Measurements from ENCODE around the gene PRDM16.
"Not testable (repeated sequence)": the region's sequence is repeated elsewhere in the genome, so short reads cannot be mapped to it uniquely, and the experiment has no call there.

Gene PRDM16

DNA sequence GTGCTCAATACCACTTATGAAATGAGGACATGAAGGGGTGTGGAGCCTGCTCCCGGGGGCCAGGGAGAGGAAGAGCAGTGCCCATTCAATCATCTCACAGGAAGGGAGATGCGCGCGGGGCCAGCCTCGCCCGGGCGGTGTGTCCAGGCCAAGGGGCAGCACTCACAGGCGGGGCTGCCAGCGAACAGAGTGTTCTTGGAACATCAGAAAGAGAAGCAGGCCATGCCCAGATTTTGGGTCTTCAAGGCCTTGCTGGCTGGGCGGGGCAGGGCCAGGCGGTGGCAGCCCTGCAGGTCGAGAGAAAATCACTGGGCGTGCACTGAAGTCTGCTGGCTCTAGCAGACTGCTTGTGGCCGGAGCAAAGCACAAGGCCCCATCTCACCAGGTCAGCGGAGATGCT, 168.6 kb downstream of the PRDM16 start:
- TF ChIP-seq, protein P1, sequence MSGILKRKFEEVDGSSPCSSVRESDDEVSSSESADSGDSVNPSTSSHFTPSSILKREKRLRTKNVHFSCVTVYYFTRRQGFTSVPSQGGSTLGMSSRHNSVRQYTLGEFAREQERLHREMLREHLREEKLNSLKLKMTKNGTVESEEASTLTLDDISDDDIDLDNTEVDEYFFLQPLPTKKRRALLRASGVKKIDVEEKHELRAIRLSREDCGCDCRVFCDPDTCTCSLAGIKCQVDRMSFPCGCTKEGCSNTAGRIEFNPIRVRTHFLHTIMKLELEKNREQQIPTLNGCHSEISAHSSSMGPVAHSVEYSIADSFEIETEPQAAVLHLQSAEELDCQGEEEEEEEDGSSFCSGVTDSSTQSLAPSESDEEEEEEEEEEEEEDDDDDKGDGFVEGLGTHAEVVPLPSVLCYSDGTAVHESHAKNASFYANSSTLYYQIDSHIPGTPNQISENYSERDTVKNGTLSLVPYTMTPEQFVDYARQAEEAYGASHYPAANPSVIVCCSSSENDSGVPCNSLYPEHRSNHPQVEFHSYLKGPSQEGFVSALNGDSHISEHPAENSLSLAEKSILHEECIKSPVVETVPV (CRISPR knock-in tag; IDR thresholded peaks at IDR 0.05): no peak
- TF ChIP-seq CREB5 (CRISPR knock-in tag; IDR thresholded peaks at IDR 0.05; ENCODE audit: low read depth): no peak
- no peak for TF ChIP-seq OSR1 (CRISPR knock-in tag; IDR thresholded peaks at IDR 0.05)
- no peak for TF ChIP-seq RARB (CRISPR knock-in tag; IDR thresholded peaks at IDR 0.05)
- TF ChIP-seq PPARA (CRISPR knock-in tag; IDR thresholded peaks at IDR 0.05; ENCODE audit: borderline replicate concordance): no peak
- TF ChIP-seq, protein P2, sequence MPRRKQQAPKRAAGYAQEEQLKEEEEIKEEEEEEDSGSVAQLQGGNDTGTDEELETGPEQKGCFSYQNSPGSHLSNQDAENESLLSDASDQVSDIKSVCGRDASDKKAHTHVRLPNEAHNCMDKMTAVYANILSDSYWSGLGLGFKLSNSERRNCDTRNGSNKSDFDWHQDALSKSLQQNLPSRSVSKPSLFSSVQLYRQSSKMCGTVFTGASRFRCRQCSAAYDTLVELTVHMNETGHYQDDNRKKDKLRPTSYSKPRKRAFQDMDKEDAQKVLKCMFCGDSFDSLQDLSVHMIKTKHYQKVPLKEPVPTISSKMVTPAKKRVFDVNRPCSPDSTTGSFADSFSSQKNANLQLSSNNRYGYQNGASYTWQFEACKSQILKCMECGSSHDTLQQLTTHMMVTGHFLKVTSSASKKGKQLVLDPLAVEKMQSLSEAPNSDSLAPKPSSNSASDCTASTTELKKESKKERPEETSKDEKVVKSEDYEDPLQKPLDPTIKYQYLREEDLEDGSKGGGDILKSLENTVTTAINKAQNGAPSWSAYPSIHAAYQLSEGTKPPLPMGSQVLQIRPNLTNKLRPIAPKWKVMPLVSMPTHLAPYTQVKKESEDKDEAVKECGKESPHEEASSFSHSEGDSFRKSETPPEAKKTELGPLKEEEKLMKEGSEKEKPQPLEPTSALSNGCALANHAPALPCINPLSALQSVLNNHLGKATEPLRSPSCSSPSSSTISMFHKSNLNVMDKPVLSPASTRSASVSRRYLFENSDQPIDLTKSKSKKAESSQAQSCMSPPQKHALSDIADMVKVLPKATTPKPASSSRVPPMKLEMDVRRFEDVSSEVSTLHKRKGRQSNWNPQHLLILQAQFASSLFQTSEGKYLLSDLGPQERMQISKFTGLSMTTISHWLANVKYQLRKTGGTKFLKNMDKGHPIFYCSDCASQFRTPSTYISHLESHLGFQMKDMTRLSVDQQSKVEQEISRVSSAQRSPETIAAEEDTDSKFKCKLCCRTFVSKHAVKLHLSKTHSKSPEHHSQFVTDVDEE (CRISPR knock-in tag; IDR thresholded peaks at IDR 0.05): no peak
- no peak for TF ChIP-seq ZC3H10 (CRISPR knock-in tag; IDR thresholded peaks at IDR 0.05)
- TF ChIP-seq TOX (CRISPR knock-in tag; IDR thresholded peaks at IDR 0.05; ENCODE audit: borderline replicate concordance): no peak
- no peak for TF ChIP-seq PATZ1 (CRISPR knock-in tag; IDR thresholded peaks at IDR 0.05; ENCODE audit: borderline replicate concordance)
- no peak for TF ChIP-seq ESRRG (CRISPR knock-in tag; IDR thresholded peaks at IDR 0.05)
- TF ChIP-seq GLIS3 (CRISPR knock-in tag; IDR thresholded peaks at IDR 0.05): no peak
- TF ChIP-seq ZNF565 (CRISPR knock-in tag; conservative IDR thresholded peaks at IDR 0.05; ENCODE audit: low read depth): no peak
- no peak for TF ChIP-seq ZNF70 (CRISPR knock-in tag; IDR thresholded peaks at IDR 0.05)
- TF ChIP-seq ZNF8 (CRISPR knock-in tag; IDR thresholded peaks at IDR 0.05): no peak
- TF ChIP-seq ARNTL (CRISPR knock-in tag; IDR thresholded peaks at IDR 0.05; ENCODE audit: borderline replicate concordance, low read depth): no peak
- no peak for TF ChIP-seq SNAI2 (CRISPR knock-in tag; IDR thresholded peaks at IDR 0.05)
- TF ChIP-seq CSDC2 (CRISPR knock-in tag; IDR thresholded peaks at IDR 0.05): no peak
- no peak for ATAC-seq

DNA sequence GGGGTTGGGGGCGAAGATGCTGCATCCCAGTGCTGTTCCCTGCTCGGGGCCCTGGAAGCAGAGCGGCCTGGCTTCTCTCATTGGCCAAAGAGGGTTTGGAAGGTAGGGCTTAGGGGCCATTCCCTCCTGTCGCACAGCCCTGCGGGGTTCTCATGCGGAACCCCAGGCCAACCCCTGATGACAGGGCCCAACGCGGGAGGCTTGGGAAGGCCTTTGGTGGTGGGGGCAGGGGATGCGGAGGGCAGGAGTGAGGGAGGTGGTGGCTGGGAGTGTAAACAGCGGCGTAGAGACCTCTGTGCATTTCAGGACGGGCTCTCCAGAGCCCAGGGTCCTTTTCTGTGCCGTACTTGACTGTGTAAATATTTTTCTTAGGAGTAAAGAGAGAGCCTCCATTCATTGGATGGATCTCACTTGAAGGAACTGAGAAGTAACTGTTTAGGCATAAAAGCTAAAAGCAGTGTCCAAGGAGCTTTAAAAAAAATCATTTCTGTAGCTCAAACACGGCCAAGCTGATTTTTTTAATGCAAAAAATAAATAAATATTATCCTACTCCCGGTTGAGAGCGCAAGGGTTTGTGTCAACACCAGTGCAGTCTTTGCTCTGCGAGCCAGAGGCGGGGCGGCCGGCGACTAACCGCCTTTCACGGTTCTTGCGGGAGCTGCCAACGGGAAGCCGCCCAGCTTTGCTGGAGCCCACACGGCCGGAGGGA, 169.1 kb downstream of the PRDM16 start:
- ATAC-seq: no peak
- no peak for TF ChIP-seq ZNF565 (CRISPR knock-in tag; conservative IDR thresholded peaks at IDR 0.05; ENCODE audit: low read depth)
- TF ChIP-seq ZC3H10 (CRISPR knock-in tag; IDR thresholded peaks at IDR 0.05): no peak
- TF ChIP-seq TCF4 (CRISPR knock-in tag; IDR thresholded peaks at IDR 0.05; ENCODE audit: borderline replicate concordance): no peak
- no peak for TF ChIP-seq SNAI2 (CRISPR knock-in tag; IDR thresholded peaks at IDR 0.05)
- TF ChIP-seq ZFP3 (CRISPR knock-in tag; IDR thresholded peaks at IDR 0.05): no peak
- TF ChIP-seq ZNF8 (CRISPR knock-in tag; IDR thresholded peaks at IDR 0.05): no peak
- TF ChIP-seq ZFP30 (CRISPR knock-in tag; IDR thresholded peaks at IDR 0.05): no peak
- TF ChIP-seq PPARA (CRISPR knock-in tag; IDR thresholded peaks at IDR 0.05; ENCODE audit: borderline replicate concordance): no peak
- no peak for TF ChIP-seq OSR1 (CRISPR knock-in tag; IDR thresholded peaks at IDR 0.05)

DNA sequence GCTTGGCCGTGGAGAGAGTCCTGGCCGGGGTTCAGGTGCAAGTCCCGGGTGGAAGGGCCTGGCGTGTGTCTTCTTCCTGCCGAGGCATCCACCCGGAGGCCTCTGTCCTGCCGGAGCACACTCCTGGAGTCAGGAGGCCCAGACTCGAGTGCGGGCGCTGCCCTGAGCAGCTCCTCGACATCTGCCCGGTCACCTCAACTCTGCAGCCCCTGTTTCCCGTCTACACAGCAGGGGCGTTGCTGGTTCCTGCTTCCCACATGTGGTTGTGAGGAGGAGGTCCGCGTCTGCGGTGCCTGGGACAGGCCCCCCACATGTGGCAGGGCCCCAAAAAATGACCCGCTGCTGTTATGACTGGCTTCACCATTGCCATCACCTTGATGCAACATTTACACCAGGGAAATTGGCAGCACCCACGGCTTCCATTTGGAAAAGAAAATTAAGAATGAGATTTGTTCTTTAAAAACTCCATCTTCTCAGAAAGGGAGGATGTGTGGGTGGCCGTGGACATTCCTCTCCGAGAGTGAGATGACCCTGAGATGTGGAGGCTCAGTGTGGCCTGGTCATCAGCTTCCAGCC, 169.8 kb downstream of the PRDM16 start:
- no peak for ATAC-seq
- TF ChIP-seq CSDC2 (CRISPR knock-in tag; IDR thresholded peaks at IDR 0.05): no peak
- TF ChIP-seq ZNF8 (CRISPR knock-in tag; IDR thresholded peaks at IDR 0.05): no peak
- TF ChIP-seq RARB (CRISPR knock-in tag; IDR thresholded peaks at IDR 0.05): no peak
- no peak for TF ChIP-seq ZC3H10 (CRISPR knock-in tag; IDR thresholded peaks at IDR 0.05)
- TF ChIP-seq, protein P2 (CRISPR knock-in tag; IDR thresholded peaks at IDR 0.05): no peak
- no peak for TF ChIP-seq GLIS3 (CRISPR knock-in tag; IDR thresholded peaks at IDR 0.05)
- TF ChIP-seq ISL1 (CRISPR knock-in tag; IDR thresholded peaks at IDR 0.05): no peak
- TF ChIP-seq OSR1 (CRISPR knock-in tag; IDR thresholded peaks at IDR 0.05): no peak
- TF ChIP-seq TCF4 (CRISPR knock-in tag; IDR thresholded peaks at IDR 0.05; ENCODE audit: borderline replicate concordance): no peak
- TF ChIP-seq, protein P1 (CRISPR knock-in tag; IDR thresholded peaks at IDR 0.05): no peak
- no peak for TF ChIP-seq ZNF70 (CRISPR knock-in tag; IDR thresholded peaks at IDR 0.05)
- no peak for TF ChIP-seq BACH2 (CRISPR knock-in tag; IDR thresholded peaks at IDR 0.05; ENCODE audit: borderline replicate concordance)
- no peak for TF ChIP-seq ARNTL (CRISPR knock-in tag; IDR thresholded peaks at IDR 0.05; ENCODE audit: borderline replicate concordance, low read depth)
- no peak for TF ChIP-seq ESRRG (CRISPR knock-in tag; IDR thresholded peaks at IDR 0.05)
- TF ChIP-seq TOX (CRISPR knock-in tag; IDR thresholded peaks at IDR 0.05; ENCODE audit: borderline replicate concordance): no peak
- no peak for TF ChIP-seq ZFP30 (CRISPR knock-in tag; IDR thresholded peaks at IDR 0.05)

DNA sequence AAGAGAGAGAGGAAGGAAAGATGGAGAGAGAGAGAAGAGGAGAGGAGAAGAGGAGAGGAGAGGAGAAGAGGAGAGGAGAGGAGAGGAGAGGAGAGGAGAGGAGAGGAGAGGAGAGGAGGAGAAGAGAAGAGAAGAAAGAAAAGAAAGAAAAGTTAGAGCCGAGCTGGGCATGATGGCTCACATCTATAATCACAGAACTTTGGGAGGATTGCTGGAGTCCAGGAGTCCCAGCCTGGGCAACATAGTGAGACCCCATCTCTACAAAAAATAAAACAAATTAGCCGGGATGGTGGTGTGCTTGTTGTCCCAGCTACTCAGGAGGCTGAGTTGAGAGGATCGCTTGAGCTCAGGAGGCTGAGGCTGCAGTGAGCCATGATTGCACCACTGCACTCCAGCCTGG, 171.0 kb downstream of the PRDM16 start:
- ATAC-seq: not testable (repeated sequence)
